Neural cell (in vitro differentiated cells): ENCODE measurements around the gene VPS37C. TPM values are rescaled to one million over a fixed set of nuclear protein-coding genes. Genes with fewer than 3 reads are reported as not detected.

ENCODE experiments used
- H2AFZ ChIP-seq: fragments of 200-600, 300-800 bp; sonication (generic), shearing (Covaris generic); 2 replicates; pipeline ENCODE4 v1.6.0; 2014; ENCODE audit warnings: low read depth, mild to moderate bottlenecking, antibody characterized with exemption, low read length, moderate library complexity
- H3F3A ChIP-seq: fragments of 200-600 bp; shearing (Covaris generic); 2 replicates; pipeline ENCODE4 v1.6.1; 2016; ENCODE audit warnings: mild to moderate bottlenecking, moderate library complexity, mixed read lengths, antibody characterized with exemption, low read length; ENCODE audit not compliant: insufficient read depth, poor library complexity, severe bottlenecking
- H3K27ac ChIP-seq: fragments of 200-600, 300-800 bp; sonication (generic), shearing (Covaris generic); 2 replicates; pipeline ENCODE4 v1.5.1; 2014; ENCODE audit warnings: mild to moderate bottlenecking, low read length, moderate library complexity
- H3K27me3 ChIP-seq: fragments of 300-800, 200-600 bp; sonication (generic), shearing (Covaris generic); 2 replicates; pipeline ENCODE4 v1.6.0; 2014; ENCODE audit warnings: mild to moderate bottlenecking, low read depth, low read length, moderate library complexity; ENCODE audit not compliant: insufficient read depth
- H3K36me3 ChIP-seq: fragments of 300-800, 200-600 bp; sonication (generic), shearing (Covaris generic); 2 replicates; pipeline ENCODE4 v1.5.1; 2014; ENCODE audit warnings: mild to moderate bottlenecking, antibody characterized with exemption, low read length, moderate library complexity; ENCODE audit not compliant: insufficient read depth
- H3K4me2 ChIP-seq: fragments of 300-800, 200-600 bp; sonication (generic), shearing (Covaris generic); 2 replicates; pipeline ENCODE4 v1.6.0; 2014; ENCODE audit warnings: mild to moderate bottlenecking, low read length
- H3K4me3 ChIP-seq: fragments of 300-800, 200-600 bp; sonication (generic), shearing (Covaris generic); 2 replicates; pipeline ENCODE4 v1.5.1; 2014; ENCODE audit warnings: mild to moderate bottlenecking, low read length, moderate library complexity
- H3K79me2 ChIP-seq: fragments of 200-600 bp; shearing (Covaris generic); replicated peaks from 2 replicates; pipeline ENCODE4 v1.6.0; 2014; ENCODE audit warnings: mild to moderate bottlenecking, low read length, moderate library complexity; ENCODE audit not compliant: insufficient read depth
- H3K9ac ChIP-seq: fragments of 300-800, 200-600 bp; sonication (generic), shearing (Covaris generic); 2 replicates; pipeline ENCODE4 v1.6.1; 2016; ENCODE audit warnings: mild to moderate bottlenecking, low read length, mixed read lengths
- H3K9me2 ChIP-seq: fragments of 200-600 bp; shearing (Covaris generic); 2 replicates; pipeline ENCODE4 v1.6.1; 2016; ENCODE audit warnings: mild to moderate bottlenecking, low read length, mixed read lengths; ENCODE audit not compliant: insufficient read depth
- H3K9me3 ChIP-seq: fragments of 200-600, 300-800 bp; sonication (generic), shearing (Covaris generic); 2 replicates; pipeline ENCODE4 v1.6.1; 2016; ENCODE audit warnings: mild to moderate bottlenecking, mixed run types, low read length, moderate library complexity, mixed read lengths
- H4K20me1 ChIP-seq: fragments of 200-600 bp; shearing (Covaris generic); 2 replicates; pipeline ENCODE4 v1.6.1; 2016; ENCODE audit warnings: mild to moderate bottlenecking, mixed run types; ENCODE audit not compliant: insufficient read depth
- EP300 ChIP-seq: fragments of 450-650 bp; conservative IDR thresholded peaks from 2 replicates; pipeline ENCODE4 v1.6.1; 2014; ENCODE audit warnings: antibody characterized with exemption, mild to moderate bottlenecking, moderate library complexity; ENCODE audit not compliant: poor library complexity, severe bottlenecking
- EZH2 ChIP-seq: fragments of 200-600, 300-800 bp; shearing (Covaris generic), sonication (generic); IDR thresholded peaks from 2 replicates; pipeline ENCODE4 v1.6.1; 2014; ENCODE audit warnings: antibody characterized with exemption, low read length, borderline replicate concordance, mild to moderate bottlenecking; ENCODE audit not compliant: insufficient read depth, poor library complexity, severe bottlenecking
- MXI1 ChIP-seq: fragments of 450-650 bp; conservative IDR thresholded peaks from 2 replicates; pipeline ENCODE4 v1.6.1; 2014; ENCODE audit warnings: antibody characterized with exemption, mild to moderate bottlenecking; ENCODE audit not compliant: poor library complexity, severe bottlenecking
- POLR2AphosphoS5 ChIP-seq: IDR thresholded peaks from 2 replicates; pipeline ENCODE4 v1.6.1; 2012
- RAD21 ChIP-seq: fragments of 450-650 bp; conservative IDR thresholded peaks from 2 replicates; pipeline ENCODE4 v1.6.1; 2014; ENCODE audit warnings: antibody characterized with exemption, mild to moderate bottlenecking, moderate library complexity
- SMC3 ChIP-seq: fragments of 450-650 bp; conservative IDR thresholded peaks from 2 replicates; pipeline ENCODE4 v1.6.1; 2014; ENCODE audit warnings: antibody characterized with exemption, mild to moderate bottlenecking, moderate library complexity; ENCODE audit not compliant: poor library complexity
- TAF1 ChIP-seq: IDR thresholded peaks from 2 replicates; pipeline ENCODE4 v1.6.1; 2012; ENCODE audit warnings: low read depth
- polyA plus RNA-seq: library from polyadenylated mRNA; depleted of rRNA; stranded (reverse); fragments of >200 nt; gene quantifications from 2 replicates; pipeline ENCODE4 v1.2.3, GENCODE V29; 2014
- TF ChIP-seq, protein P1 (sequence below): fragments of 450-650 bp; IDR thresholded peaks from 2 replicates; pipeline ENCODE4 v1.5.1; 2014; ENCODE audit warnings: antibody characterized with exemption, mild to moderate bottlenecking, moderate library complexity; ENCODE audit not compliant: poor library complexity, severe bottlenecking
- TF ChIP-seq, protein P2 (sequence below): IDR thresholded peaks from 2 replicates; pipeline ENCODE4 v1.6.1; 2012; ENCODE audit warnings: borderline replicate concordance

VPS37C gene
- polyA plus RNA-seq, 1 donor from 2014 or later = 7.3 TPM

DNA sequence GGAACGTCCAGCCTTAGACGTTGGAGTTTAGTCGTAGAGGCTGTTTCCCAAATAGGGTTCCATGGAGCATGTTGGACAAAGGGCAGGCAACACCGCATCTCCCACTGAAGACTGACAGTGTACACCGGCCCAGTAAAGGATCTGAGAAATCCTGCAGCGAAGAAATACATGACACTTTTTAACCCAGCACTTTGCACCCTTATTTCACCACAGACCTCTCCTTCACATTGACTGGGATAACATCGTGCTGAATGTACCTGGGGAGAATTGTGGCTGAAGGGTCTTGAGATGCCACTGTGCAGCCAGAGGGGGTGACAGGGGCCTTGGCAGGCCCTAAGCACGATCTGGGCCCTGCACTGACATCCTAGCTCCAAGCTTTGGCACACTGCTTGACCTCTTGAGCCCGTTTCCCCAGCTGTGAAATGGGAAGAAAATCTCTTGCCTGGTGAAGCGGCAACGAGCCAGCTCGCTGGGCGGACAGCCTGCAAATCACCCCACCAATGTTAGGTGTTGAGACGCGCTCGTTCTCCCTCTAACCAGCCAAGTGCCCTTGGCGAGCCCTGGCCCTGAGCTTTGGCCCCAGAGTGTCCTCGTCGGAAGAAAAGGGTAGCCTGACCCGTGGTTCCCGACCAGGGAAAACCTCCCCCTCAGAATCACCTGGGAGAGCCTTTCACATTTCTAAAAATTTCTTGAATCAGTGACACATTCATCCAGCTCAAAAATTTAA lies 45.6 kb downstream of the VPS37C start:
- H3K27me3 ChIP-seq = no peaks in the 10 kb centered on the region
- no peak overlapping the region for H3K4me3 ChIP-seq
- H4K20me1 ChIP-seq = no peaks in the 10 kb centered on the region
- H3K27ac ChIP-seq = no peak overlapping the region
- no peak overlapping the region for H2AFZ ChIP-seq
- H3F3A ChIP-seq = no peaks in the 10 kb centered on the region
- H3K36me3 ChIP-seq = no peaks in the 10 kb centered on the region
- no peak for TF ChIP-seq SMC3
- TF ChIP-seq RAD21 = no peak
- TF ChIP-seq, protein P1, sequence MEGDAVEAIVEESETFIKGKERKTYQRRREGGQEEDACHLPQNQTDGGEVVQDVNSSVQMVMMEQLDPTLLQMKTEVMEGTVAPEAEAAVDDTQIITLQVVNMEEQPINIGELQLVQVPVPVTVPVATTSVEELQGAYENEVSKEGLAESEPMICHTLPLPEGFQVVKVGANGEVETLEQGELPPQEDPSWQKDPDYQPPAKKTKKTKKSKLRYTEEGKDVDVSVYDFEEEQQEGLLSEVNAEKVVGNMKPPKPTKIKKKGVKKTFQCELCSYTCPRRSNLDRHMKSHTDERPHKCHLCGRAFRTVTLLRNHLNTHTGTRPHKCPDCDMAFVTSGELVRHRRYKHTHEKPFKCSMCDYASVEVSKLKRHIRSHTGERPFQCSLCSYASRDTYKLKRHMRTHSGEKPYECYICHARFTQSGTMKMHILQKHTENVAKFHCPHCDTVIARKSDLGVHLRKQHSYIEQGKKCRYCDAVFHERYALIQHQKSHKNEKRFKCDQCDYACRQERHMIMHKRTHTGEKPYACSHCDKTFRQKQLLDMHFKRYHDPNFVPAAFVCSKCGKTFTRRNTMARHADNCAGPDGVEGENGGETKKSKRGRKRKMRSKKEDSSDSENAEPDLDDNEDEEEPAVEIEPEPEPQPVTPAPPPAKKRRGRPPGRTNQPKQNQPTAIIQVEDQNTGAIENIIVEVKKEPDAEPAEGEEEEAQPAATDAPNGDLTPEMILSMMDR = no peak
- TF ChIP-seq, protein P2, sequence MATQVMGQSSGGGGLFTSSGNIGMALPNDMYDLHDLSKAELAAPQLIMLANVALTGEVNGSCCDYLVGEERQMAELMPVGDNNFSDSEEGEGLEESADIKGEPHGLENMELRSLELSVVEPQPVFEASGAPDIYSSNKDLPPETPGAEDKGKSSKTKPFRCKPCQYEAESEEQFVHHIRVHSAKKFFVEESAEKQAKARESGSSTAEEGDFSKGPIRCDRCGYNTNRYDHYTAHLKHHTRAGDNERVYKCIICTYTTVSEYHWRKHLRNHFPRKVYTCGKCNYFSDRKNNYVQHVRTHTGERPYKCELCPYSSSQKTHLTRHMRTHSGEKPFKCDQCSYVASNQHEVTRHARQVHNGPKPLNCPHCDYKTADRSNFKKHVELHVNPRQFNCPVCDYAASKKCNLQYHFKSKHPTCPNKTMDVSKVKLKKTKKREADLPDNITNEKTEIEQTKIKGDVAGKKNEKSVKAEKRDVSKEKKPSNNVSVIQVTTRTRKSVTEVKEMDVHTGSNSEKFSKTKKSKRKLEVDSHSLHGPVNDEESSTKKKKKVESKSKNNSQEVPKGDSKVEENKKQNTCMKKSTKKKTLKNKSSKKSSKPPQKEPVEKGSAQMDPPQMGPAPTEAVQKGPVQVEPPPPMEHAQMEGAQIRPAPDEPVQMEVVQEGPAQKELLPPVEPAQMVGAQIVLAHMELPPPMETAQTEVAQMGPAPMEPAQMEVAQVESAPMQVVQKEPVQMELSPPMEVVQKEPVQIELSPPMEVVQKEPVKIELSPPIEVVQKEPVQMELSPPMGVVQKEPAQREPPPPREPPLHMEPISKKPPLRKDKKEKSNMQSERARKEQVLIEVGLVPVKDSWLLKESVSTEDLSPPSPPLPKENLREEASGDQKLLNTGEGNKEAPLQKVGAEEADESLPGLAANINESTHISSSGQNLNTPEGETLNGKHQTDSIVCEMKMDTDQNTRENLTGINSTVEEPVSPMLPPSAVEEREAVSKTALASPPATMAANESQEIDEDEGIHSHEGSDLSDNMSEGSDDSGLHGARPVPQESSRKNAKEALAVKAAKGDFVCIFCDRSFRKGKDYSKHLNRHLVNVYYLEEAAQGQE = no peak
- no peak for TF ChIP-seq POLR2AphosphoS5
- TF ChIP-seq TAF1 = no peak
- TF ChIP-seq MXI1 = no peak
- TF ChIP-seq EP300 = no peak
- TF ChIP-seq EZH2 = no peak
- H3K9ac ChIP-seq = no peak overlapping the region
- no peak overlapping the region for H3K4me2 ChIP-seq
- H3K9me3 ChIP-seq = no peaks in the 10 kb centered on the region
- H3K9me2 ChIP-seq = no peaks in the 10 kb centered on the region
- no peaks in the 10 kb centered on the region for H3K79me2 ChIP-seq

DNA sequence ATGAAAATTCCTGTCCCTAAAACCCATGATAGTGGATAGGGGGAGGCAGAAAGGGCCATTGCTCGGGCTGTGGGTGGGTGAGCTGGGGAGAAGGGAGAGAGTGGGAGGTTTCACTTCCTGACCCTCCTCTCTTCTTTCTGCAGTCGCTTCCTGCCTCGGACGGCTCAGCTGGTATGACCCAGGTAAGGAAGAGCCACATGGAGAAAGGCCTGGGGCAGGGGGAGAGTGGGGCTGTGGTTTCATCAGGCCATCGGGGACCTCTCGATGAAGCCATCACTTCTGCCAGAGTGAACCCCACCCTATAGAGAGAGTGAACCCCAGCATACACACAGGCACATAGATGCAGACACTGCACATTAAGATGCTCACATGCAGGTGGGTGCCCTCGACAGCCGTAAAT lies 46.3 kb downstream of the VPS37C start:
- Histone ChIP-seq H3K9ac (no peak overlapping the region), H3K4me3 (no peak overlapping the region), H2AFZ (no peak overlapping the region), H3K4me2 (no peak overlapping the region), H3K9me3 (no peaks in the 10 kb centered on the region), H3K9me2 (no peaks in the 10 kb centered on the region), H3K27me3 (no peaks in the 10 kb centered on the region), H3K79me2 (no peaks in the 10 kb centered on the region), H3F3A (no peaks in the 10 kb centered on the region), H3K36me3 (no peaks in the 10 kb centered on the region), H3K27ac (no peak overlapping the region), H4K20me1 (no peaks in the 10 kb centered on the region)
- TF ChIP-seq MXI1 (no peak), POLR2AphosphoS5 (no peak), TAF1 (no peak), EP300 (no peak), RAD21 (no peak), EZH2 (no peak)
- TF ChIP-seq, protein P1 = no peak
